Left lung (tissue), 10 donors: ENCODE measurements around the gene KEAP1. TPM values are rescaled to one million over a fixed set of nuclear protein-coding genes. Genes with fewer than 3 reads are reported as not detected.

Experiments used
- ATAC-seq: fragments of 200-7000 bp; cut with Tn5 transposase; one replicate; pipeline ENCODE4 v1.9.1; 2020; ENCODE audit warnings: moderate library complexity
- DNase-seq, 4 donors: peaks; one replicate each; pipeline ENCODE4 v3.0.0-alpha.2; 2013 to 2020
- H3K27ac ChIP-seq, 2 donors: fragments of 200-600 bp; sonication (generic) in 1 of 2; one replicate each; pipeline versions ENCODE4 v1.5.0 to v1.8.0; 2020 to 2021
- H3K27me3 ChIP-seq, 2 donors: fragments of 200-600 bp; sonication (generic) in 1 of 2; one replicate each; pipeline versions ENCODE4 v1.5.0 to v1.8.0; 2020 to 2021
- H3K36me3 ChIP-seq, 2 donors: fragments of 200-600 bp; sonication (generic) in 1 of 2; one replicate each; pipeline versions ENCODE4 v1.5.0 to v1.8.0; 2020 to 2021
- H3K4me1 ChIP-seq, 2 donors: fragments of 200-600 bp; one replicate each; pipeline ENCODE4 v1.8.0; 2021
- H3K4me3 ChIP-seq, 2 donors: fragments of 200-600 bp; sonication (generic) in 1 of 2; one replicate each; pipeline versions ENCODE4 v1.5.0 to v1.8.0; 2020 to 2021; ENCODE audit warnings: mild to moderate bottlenecking in 1 of 2
- H3K9me3 ChIP-seq, 2 donors: fragments of 200-600 bp; sonication (generic) in 1 of 2; one replicate each; pipeline versions ENCODE4 v1.5.0 to v1.8.0; 2020 to 2021
- intact Hi-C, 2 donors: fragments of 100-400 bp; cut with DNase I; formaldehyde crosslinking; loops; one replicate each; pipeline versions ENCODE4 v1.11.2 to v1.14.2; 2022
- polyA plus RNA-seq, 6 donors: library from polyadenylated mRNA; unstranded; fragments of 120-200 nt; gene quantifications; one replicate each; pipeline ENCODE4 v1.2.1, GENCODE V29; 2013; ENCODE audit not compliant: insufficient read length in 6 of 6
- total RNA-seq, 2 donors: library from RNA; stranded (reverse); fragmentation: NEBNext Ultra II Directional; extraction: Animal tissue kit (Norgen Biotek cat#: 25700); gene quantifications; one replicate each; pipeline ENCODE4 v1.2.1, GENCODE V29; 2021
- TF ChIP-seq, protein P1 (sequence below), 2 donors: fragments of 200-600 bp; sonication (generic) in 1 of 2; IDR thresholded peaks; one replicate each; pipeline versions ENCODE4 v1.5.0 to v1.8.0; 2021; ENCODE audit warnings: antibody characterized with exemption in 2 of 2
- donor health status: DM: no; HTN: yes; CAD: no.
- donor health status: DM: no; HTN: no; CAD: no.

The KEAP1 gene
- total and polyA plus RNA-seq, 8 donors = 56.0 to 82.2 (median 75.8) TPM

DNA sequence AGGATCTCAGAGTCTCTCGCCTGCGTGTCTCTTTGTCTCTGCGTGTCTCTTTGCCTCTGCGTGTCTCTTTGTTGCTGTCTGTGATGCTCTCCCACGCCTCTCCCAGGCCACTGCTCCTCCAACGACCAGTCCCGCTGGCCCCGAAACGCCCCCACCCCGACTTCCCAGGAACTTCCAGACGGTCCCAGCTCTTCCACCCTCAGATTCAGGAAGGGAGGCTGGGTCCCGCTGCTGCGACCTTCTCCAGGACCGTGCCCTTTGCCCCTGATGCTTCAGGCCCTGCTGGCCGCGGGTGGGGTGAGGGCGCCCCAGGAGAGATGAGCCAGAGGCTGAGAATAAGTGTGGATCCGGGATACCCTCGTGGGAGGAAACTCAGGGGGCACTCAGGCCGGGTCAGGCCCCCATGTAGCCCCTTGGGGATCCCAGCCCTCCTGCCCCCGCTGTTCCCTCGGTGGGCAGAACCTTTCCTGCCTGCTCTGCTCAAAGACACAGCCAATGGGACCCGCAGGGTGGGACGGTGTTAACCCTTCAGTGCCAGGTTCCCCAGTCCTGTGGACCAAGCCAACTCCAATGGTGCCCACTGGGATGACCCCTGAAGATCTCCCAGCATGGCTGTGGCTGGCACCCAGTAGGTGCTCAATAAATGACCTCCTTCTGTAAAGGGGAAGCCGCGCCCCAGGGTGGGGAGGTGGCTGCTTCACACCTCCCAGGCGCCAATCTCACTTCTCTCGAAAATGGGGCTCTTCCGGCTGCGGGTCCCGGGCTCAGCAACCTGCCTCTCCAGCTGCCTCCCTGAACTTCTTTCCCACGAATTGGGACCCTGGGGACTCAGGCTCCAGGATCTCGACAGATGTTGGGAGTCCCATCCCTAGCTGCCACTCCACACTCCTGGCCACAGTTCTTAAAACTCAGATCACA lies 15.5 kb upstream of the KEAP1 start:
- Histone ChIP-seq H3K27me3 (peaks cover 49 to 94% of the 10 kb centered on the region in 2 donors), H3K4me1 (peaks cover 11 to 29% of the 10 kb centered on the region in 2 donors), H3K4me3 (no peak overlapping the region), H3K27ac (no peak overlapping the region), H3K36me3 (no peaks in the 10 kb centered on the region), H3K9me3 (no peaks in the 10 kb centered on the region)
- DNase-seq (no peak), ATAC-seq (no peak)
- intact Hi-C loops = no loop called here
- TF ChIP-seq, protein P1, sequence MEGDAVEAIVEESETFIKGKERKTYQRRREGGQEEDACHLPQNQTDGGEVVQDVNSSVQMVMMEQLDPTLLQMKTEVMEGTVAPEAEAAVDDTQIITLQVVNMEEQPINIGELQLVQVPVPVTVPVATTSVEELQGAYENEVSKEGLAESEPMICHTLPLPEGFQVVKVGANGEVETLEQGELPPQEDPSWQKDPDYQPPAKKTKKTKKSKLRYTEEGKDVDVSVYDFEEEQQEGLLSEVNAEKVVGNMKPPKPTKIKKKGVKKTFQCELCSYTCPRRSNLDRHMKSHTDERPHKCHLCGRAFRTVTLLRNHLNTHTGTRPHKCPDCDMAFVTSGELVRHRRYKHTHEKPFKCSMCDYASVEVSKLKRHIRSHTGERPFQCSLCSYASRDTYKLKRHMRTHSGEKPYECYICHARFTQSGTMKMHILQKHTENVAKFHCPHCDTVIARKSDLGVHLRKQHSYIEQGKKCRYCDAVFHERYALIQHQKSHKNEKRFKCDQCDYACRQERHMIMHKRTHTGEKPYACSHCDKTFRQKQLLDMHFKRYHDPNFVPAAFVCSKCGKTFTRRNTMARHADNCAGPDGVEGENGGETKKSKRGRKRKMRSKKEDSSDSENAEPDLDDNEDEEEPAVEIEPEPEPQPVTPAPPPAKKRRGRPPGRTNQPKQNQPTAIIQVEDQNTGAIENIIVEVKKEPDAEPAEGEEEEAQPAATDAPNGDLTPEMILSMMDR (IDR thresholded peaks at IDR 0.05) = no peak

GRCh38 chr19:10517760-10518443 lies 14.7 kb upstream of the KEAP1 start:
- H3K36me3 ChIP-seq = no peaks in the 10 kb centered on the region
- H3K9me3 ChIP-seq = no peaks in the 10 kb centered on the region
- DNase-seq (no peak), ATAC-seq (peak; percentile 46)
- TF ChIP-seq, protein P1 (IDR thresholded peaks at IDR 0.05) = no peak
- peak overlapping the region; percentile 26 to 29 for H3K4me3 ChIP-seq
- peaks cover 11 to 29% of the 10 kb centered on the region in 2 donors for H3K4me1 ChIP-seq
- no peak overlapping the region for H3K27ac ChIP-seq
- intact Hi-C loops = no loop called here
- peaks cover 57 to 100% of the 10 kb centered on the region in 2 donors for H3K27me3 ChIP-seq

GRCh38 chr19:10517361-10517759 lies 14.2 kb upstream of the KEAP1 start, which contains the start of gene S1PR5:
S1PR5 (minus strand) TSS chr19:10517447; CDS start chr19:10515011, 2,436 bp downstream.
- DNase-seq (peak in 1 of 4 donors; percentile 80), ATAC-seq (peak; percentile 44)
- Histone ChIP-seq H3K27ac (no peak within 1 kb of the TSS), H3K27me3 (peaks cover 60 to 100% of the 10 kb centered on the region in 2 donors), H3K36me3 (no peaks in the 10 kb centered on the region), H3K4me3 (peak within 1 kb of the TSS; percentile 26 to 29), H3K9me3 (no peaks in the 10 kb centered on the region), H3K4me1 (peaks cover 11 to 29% of the 10 kb centered on the region in 2 donors)
- TF ChIP-seq, protein P1 (IDR thresholded peaks at IDR 0.05) = no peak
- intact Hi-C loops = no loop called here

DNA sequence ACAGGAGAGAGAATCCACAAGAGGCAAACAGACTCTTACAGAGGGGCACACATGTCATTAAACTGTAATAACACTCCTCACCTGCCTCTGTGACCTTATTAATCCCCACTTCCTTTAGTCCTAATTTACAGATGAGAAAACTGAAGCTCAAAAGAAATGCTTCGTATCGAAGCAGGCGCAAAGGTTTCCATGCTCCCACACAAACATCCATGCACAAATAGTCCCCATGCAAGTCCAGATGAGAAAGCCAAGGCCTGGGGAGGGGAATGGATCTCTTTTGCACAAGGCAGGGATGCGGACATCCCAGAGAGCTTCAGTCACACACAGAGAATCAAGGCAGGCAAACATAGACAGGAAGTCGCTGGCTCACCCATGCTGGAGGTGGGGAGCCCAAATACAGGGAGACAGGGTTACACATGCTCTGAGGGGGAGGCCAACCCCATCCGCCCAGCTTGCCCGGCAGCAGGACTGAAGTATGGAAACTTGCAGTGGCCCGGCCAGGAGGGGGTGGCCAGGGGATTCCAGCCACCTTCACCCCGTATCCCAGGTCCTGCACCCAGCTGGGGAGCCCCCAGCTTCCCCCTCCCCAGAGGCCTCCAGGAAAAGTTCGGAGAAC lies 13.6 kb upstream of the KEAP1 start:
- H3K4me3 ChIP-seq = peak overlapping the region in 1 of 2 donors; percentile 26
- intact Hi-C loops = no loop called here
- H3K27ac ChIP-seq = no peak overlapping the region
- ATAC-seq (no peak), DNase-seq (no peak)
- H3K9me3 ChIP-seq = no peaks in the 10 kb centered on the region
- H3K27me3 ChIP-seq = peaks cover 60 to 100% of the 10 kb centered on the region in 2 donors
- no peaks in the 10 kb centered on the region for H3K36me3 ChIP-seq
- H3K4me1 ChIP-seq = peaks cover 11 to 29% of the 10 kb centered on the region in 2 donors
- TF ChIP-seq, protein P1 (IDR thresholded peaks at IDR 0.05) = no peak
